Measurements from ENCODE around the gene ZDHHC17. TPM values are rescaled to one million over a fixed set of nuclear protein-coding genes. Genes with fewer than 3 reads are reported as not detected.

ZDHHC17 gene
- total and polyA plus RNA-seq, 2 experiments from 2014 or later, result 14.0 to 30.4 TPM

DNA sequence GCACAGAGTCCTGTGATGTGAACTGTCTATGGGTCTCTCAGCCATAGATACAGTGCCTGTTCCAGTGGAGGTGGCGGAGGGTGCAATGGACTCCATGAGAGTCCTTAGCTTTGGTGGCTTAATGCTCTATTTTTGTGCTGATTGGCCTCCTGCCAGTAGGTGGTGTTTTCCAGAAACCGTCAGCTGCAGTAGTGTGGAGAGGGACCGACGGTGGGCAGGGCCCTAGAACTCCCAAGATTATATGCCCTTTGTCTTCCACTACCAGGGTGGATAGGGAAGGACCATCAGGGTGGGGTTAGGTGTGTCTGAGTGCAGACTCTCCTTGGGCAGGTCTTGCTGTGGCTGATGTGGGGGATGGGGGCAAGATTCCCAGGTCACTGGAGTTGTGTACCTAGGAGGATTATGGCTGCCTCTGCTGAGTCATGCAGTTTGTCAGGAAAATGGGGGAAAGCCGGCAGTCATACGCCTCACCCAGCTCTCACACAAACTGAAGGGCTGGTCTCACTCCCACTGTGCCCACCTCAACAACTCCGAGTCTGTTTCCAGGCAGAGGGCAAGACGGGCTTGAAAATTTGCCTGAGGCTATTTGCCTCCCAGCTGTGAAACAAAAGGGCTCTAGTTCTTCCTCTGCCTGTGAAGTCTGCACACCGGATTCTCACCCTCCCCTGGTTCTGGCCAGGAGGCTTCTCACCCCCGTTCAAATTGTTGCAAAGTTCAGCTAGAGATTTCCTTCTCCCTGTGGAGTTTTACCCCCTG lies 24.9 kb upstream of the ZDHHC17 start:
- Histone ChIP-seq H3K4me2 (ENCODE audit: unreplicated experiment) (no peak overlapping the region), H3K79me2 (ENCODE audit: insufficient read depth) (no peaks in the 10 kb centered on the region), H2AFZ (no peak overlapping the region), H3K4me1 (ENCODE audit: insufficient read depth) (no peaks in the 10 kb centered on the region), H3K4me3 (no peak overlapping the region), H3K36me3 (ENCODE audit: low read depth) (no peaks in the 10 kb centered on the region), H3F3A (ENCODE audit: insufficient read depth) (no peaks in the 10 kb centered on the region), H3K27ac (no peak overlapping the region), H3K9me2 (ENCODE audit: insufficient read depth) (no peaks in the 10 kb centered on the region), H4K20me1 (ENCODE audit: insufficient read depth) (no peaks in the 10 kb centered on the region), H3K27me3 (replicated peaks; ENCODE audit: insufficient read depth) (no peaks in the 10 kb centered on the region), H3K9ac (no peak overlapping the region), H3K9me3 (ENCODE audit: low read depth) (no peaks in the 10 kb centered on the region)
- in situ Hi-C loops (cut with MboI), result no loop called here
- no peak for DNase-seq
- TF ChIP-seq EZH2 (IDR thresholded peaks at IDR 0.05; ENCODE audit: insufficient read depth, poor library complexity, severe bottlenecking) (no peak), EZH2phosphoT487 (IDR thresholded peaks at IDR 0.05; ENCODE audit: insufficient read depth, low read depth) (no peak)
- WGBS, 2 experiments (ENCODE audit: low coverage in 1 of 2, low lambda C conversion rate in 2 of 2, missing lambda C conversion rate in 2 of 2), result 85 to 89% methylated on average over 10 of the region's 10 CpGs

DNA sequence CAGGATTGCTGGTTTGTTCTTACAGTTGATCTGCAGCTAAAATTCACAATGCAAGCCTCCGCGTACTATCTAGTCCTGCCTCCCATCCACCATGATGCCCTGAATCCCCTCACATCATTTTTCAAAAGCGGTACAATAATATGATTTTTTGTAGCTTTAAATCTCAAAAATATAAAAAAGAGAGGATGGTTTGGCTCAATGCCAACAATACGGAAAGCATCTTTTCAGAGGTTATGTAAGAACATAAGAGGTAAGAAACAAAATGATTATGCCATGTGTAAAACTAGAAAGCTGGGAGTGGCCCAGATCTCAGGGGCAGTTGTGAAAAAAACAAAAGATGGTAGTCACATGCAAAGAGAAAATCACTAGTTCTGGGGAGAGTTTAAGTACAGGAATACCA lies 24.0 kb upstream of the ZDHHC17 start:
- in situ Hi-C loops (cut with MboI), result no loop called here
- H3K9me2 ChIP-seq (ENCODE audit: insufficient read depth), result no peaks in the 10 kb centered on the region
- H3K4me3 ChIP-seq, result no peak overlapping the region
- H3F3A ChIP-seq (ENCODE audit: insufficient read depth), result no peaks in the 10 kb centered on the region
- no peaks in the 10 kb centered on the region for H3K4me1 ChIP-seq (ENCODE audit: insufficient read depth)
- no peaks in the 10 kb centered on the region for H3K36me3 ChIP-seq (ENCODE audit: low read depth)
- H3K4me2 ChIP-seq (ENCODE audit: unreplicated experiment), result no peak overlapping the region
- H3K9ac ChIP-seq, result no peak overlapping the region
- WGBS, 2 experiments (ENCODE audit: low coverage in 1 of 2, low lambda C conversion rate in 2 of 2, missing lambda C conversion rate in 2 of 2), result 56 to 62% methylated on average over 4 of the region's 4 CpGs
- H2AFZ ChIP-seq, result no peak overlapping the region
- no peaks in the 10 kb centered on the region for H3K9me3 ChIP-seq (ENCODE audit: low read depth)
- no peaks in the 10 kb centered on the region for H3K79me2 ChIP-seq (ENCODE audit: insufficient read depth)
- H4K20me1 ChIP-seq (ENCODE audit: insufficient read depth), result no peaks in the 10 kb centered on the region
- no peak for TF ChIP-seq EZH2phosphoT487 (IDR thresholded peaks at IDR 0.05; ENCODE audit: insufficient read depth, low read depth)
- TF ChIP-seq EZH2 (IDR thresholded peaks at IDR 0.05; ENCODE audit: insufficient read depth, poor library complexity, severe bottlenecking), result no peak
- no peak for DNase-seq
- no peaks in the 10 kb centered on the region for H3K27me3 ChIP-seq (replicated peaks; ENCODE audit: insufficient read depth)
- H3K27ac ChIP-seq, result no peak overlapping the region

DNA sequence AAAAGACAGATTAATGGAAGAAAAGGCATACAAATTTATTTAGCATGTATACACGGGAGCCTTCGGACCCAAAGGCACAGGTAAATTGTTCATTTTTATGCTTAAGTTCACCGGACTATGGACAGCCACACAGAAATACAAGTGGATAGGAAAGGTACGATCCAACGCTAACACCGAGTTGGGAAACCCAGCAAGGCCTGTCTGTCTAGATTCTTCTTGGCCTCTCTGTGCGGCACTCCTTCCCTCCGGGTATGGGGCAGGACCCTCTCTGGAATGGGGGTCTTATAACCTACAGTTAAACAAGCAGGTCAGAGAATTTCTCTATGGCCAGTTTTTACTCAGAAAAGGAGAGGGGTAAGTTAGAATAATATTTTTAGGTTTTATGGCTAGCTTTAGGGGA lies 23.4 kb upstream of the ZDHHC17 start:
- Histone ChIP-seq H3K9ac (no peak overlapping the region), H3F3A (ENCODE audit: insufficient read depth) (no peaks in the 10 kb centered on the region), H4K20me1 (ENCODE audit: insufficient read depth) (no peaks in the 10 kb centered on the region), H3K79me2 (ENCODE audit: insufficient read depth) (no peaks in the 10 kb centered on the region), H3K27ac (no peak overlapping the region), H3K27me3 (replicated peaks; ENCODE audit: insufficient read depth) (no peaks in the 10 kb centered on the region), H3K4me2 (ENCODE audit: unreplicated experiment) (no peak overlapping the region), H3K4me1 (ENCODE audit: insufficient read depth) (no peaks in the 10 kb centered on the region), H3K9me3 (ENCODE audit: low read depth) (no peaks in the 10 kb centered on the region), H3K4me3 (no peak overlapping the region), H3K36me3 (ENCODE audit: low read depth) (no peaks in the 10 kb centered on the region), H2AFZ (no peak overlapping the region), H3K9me2 (ENCODE audit: insufficient read depth) (no peaks in the 10 kb centered on the region)
- in situ Hi-C loops (cut with MboI), result no loop called here
- DNase-seq, result no peak
- WGBS, 2 experiments (ENCODE audit: low coverage in 1 of 2, low lambda C conversion rate in 2 of 2, missing lambda C conversion rate in 2 of 2), result 89 to 91% methylated on average over 8 of the region's 8 CpGs
- TF ChIP-seq EZH2phosphoT487 (IDR thresholded peaks at IDR 0.05; ENCODE audit: insufficient read depth, low read depth), result no peak

DNA sequence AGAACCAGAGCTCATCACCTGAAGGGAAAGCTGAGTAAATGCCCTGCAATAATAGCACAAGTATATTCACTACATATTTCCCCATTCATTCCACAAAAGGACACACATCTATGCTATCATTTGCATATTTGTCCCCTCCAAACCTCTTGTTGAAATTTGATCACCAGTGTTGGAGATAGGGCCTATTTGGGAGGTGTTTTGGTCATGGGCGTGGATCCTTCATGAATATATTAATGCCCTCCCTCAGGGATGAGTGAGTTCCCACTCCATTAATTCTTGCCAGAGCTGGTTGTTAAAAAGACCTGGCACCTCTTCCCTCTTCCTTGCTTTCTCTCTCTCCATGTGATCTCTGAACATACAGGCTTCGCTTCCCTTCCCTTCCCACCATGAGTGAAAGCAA lies 18.6 kb upstream of the ZDHHC17 start:
- Histone ChIP-seq H3K4me1 (ENCODE audit: insufficient read depth) (no peaks in the 10 kb centered on the region), H3K79me2 (ENCODE audit: insufficient read depth) (no peaks in the 10 kb centered on the region), H3K9ac (no peak overlapping the region), H3K36me3 (ENCODE audit: low read depth) (no peaks in the 10 kb centered on the region), H3K4me3 (no peak overlapping the region), H3K4me2 (ENCODE audit: unreplicated experiment) (no peak overlapping the region), H4K20me1 (ENCODE audit: insufficient read depth) (no peaks in the 10 kb centered on the region), H3K9me2 (ENCODE audit: insufficient read depth) (no peaks in the 10 kb centered on the region), H2AFZ (no peak overlapping the region), H3K9me3 (ENCODE audit: low read depth) (no peaks in the 10 kb centered on the region), H3K27me3 (replicated peaks; ENCODE audit: insufficient read depth) (no peaks in the 10 kb centered on the region), H3K27ac (no peak overlapping the region), H3F3A (ENCODE audit: insufficient read depth) (no peaks in the 10 kb centered on the region)
- 85 to 94% methylated on average over 2 of the region's 2 CpGs for WGBS, 2 experiments (ENCODE audit: low coverage in 1 of 2, low lambda C conversion rate in 2 of 2, missing lambda C conversion rate in 2 of 2)
- TF ChIP-seq EZH2 (IDR thresholded peaks at IDR 0.05; ENCODE audit: insufficient read depth, poor library complexity, severe bottlenecking) (no peak), EZH2phosphoT487 (IDR thresholded peaks at IDR 0.05; ENCODE audit: insufficient read depth, low read depth) (no peak)
- no peak for DNase-seq
- in situ Hi-C loops (cut with MboI), result no loop called here
